Activated CD4-positive, alpha-beta T cell treated with anti-CD3 and anti-CD28 coated beads, Interleukin-2, amount 10 ng/mL, durations not matched to agents 7 days and 5 days (primary cell): ENCODE results near the gene FADS6. TPM values are rescaled to one million over a fixed set of nuclear protein-coding genes. Genes with fewer than 3 reads are reported as not detected.
A peak's percentile ranks its signal among the peaks of the same experiment; 100 is the strongest.
"Not testable (repeated sequence)": the region's sequence is repeated elsewhere in the genome, so short reads cannot be mapped to it uniquely, and the experiment has no call there.

ENCODE experiments used
- CTCF ChIA-PET: fragments of 350-600 bp; sonication (Branson Sonifier 250); formaldehyde crosslinking; loops from one replicate; lab custom pipeline; 2021; ENCODE audit warnings: antibody characterized with exemption; lab: Charles Lee
- POLR2A ChIA-PET: fragments of 350-600 bp; sonication (Branson Sonifier 250); formaldehyde crosslinking; loops from one replicate; lab custom pipeline; 2021; ENCODE audit warnings: antibody characterized with exemption; lab: Charles Lee
- DNase-seq: peaks from one replicate; pipeline ENCODE4 v3.0.0-alpha.2; 2020
- H3K27ac Mint-ChIP-seq: one replicate; pipeline ENCODE4 v1.8.0; 2021; ENCODE audit warnings: mild to moderate bottlenecking, moderate library complexity, mixed read lengths
- H3K27me3 Mint-ChIP-seq: one replicate; pipeline ENCODE4 v1.8.0; 2021; ENCODE audit warnings: mixed read lengths
- H3K36me3 Mint-ChIP-seq: one replicate; pipeline ENCODE4 v1.8.0; 2021; ENCODE audit warnings: low read depth, mixed read lengths
- H3K4me1 Mint-ChIP-seq: one replicate; pipeline ENCODE4 v1.8.0; 2021; ENCODE audit warnings: mixed read lengths
- H3K4me3 Mint-ChIP-seq: one replicate; pipeline ENCODE4 v1.8.0; 2021; ENCODE audit warnings: mild to moderate bottlenecking, moderate library complexity, mixed read lengths
- H3K9me3 Mint-ChIP-seq: one replicate; pipeline ENCODE4 v1.8.0; 2021; ENCODE audit warnings: mixed read lengths
- total RNA-seq, 2 experiments: library from RNA; stranded (reverse); gene quantifications; one replicate each; pipeline ENCODE4 v1.2.3, GENCODE V29; 2021

FADS6 gene
- total RNA-seq, 2 experiments from 2014 or later: not detected

- H3K9me3 Mint-ChIP-seq: no peaks in the 10 kb centered on the region
- no peak for DNase-seq
- POLR2A ChIA-PET: no interaction called here
- no peak overlapping the region for H3K27ac Mint-ChIP-seq
- no peaks in the 10 kb centered on the region for H3K36me3 Mint-ChIP-seq
- H3K27me3 Mint-ChIP-seq: peaks cover 21% of the 10 kb centered on the region
- H3K4me1 Mint-ChIP-seq: no peaks in the 10 kb centered on the region
- no peak overlapping the region for H3K4me3 Mint-ChIP-seq
- CTCF ChIA-PET: no interaction called here
These were observed 24.0 kb upstream of the FADS6 start for GRCh38 chr17:74917430-74917829.

- no peak for DNase-seq
- H3K27me3 Mint-ChIP-seq: peaks cover 17% of the 10 kb centered on the region
- no peaks in the 10 kb centered on the region for H3K4me1 Mint-ChIP-seq
- no peak overlapping the region for H3K27ac Mint-ChIP-seq
- H3K36me3 Mint-ChIP-seq: no peaks in the 10 kb centered on the region
- no peak overlapping the region for H3K4me3 Mint-ChIP-seq
- no peaks in the 10 kb centered on the region for H3K9me3 Mint-ChIP-seq
- CTCF ChIA-PET: interaction anchor here (1.5 kb wide), 1 partner anchor 41 kb away, joined by 3 read pairs; no protein-coding TSS in a partner anchor
- POLR2A ChIA-PET: no interaction called here
These were observed 23.4 kb upstream of the FADS6 start for GRCh38 chr17:74916851-74917199.

- POLR2A ChIA-PET: no interaction called here
- peaks cover 11% of the 10 kb centered on the region for H3K27me3 Mint-ChIP-seq
- CTCF ChIA-PET: interaction anchor here (1.5 kb wide), 1 partner anchor 42 kb away, joined by 3 read pairs; no protein-coding TSS in a partner anchor
- H3K4me3 Mint-ChIP-seq: no peak overlapping the region
- H3K9me3 Mint-ChIP-seq: no peaks in the 10 kb centered on the region
- H3K4me1 Mint-ChIP-seq: no peaks in the 10 kb centered on the region
- H3K36me3 Mint-ChIP-seq: no peaks in the 10 kb centered on the region
- DNase-seq: no peak
- no peak overlapping the region for H3K27ac Mint-ChIP-seq
These were observed 22.9 kb upstream of the FADS6 start for GRCh38 chr17:74916136-74916850.

GRCh38 chr17:74911423-74911822 is 18.0 kb upstream of the FADS6 start:
- H3K27me3 Mint-ChIP-seq, H3K4me3 Mint-ChIP-seq, DNase-seq, H3K4me1 Mint-ChIP-seq, H3K9me3 Mint-ChIP-seq, H3K27ac Mint-ChIP-seq, H3K36me3 Mint-ChIP-seq, POLR2A ChIA-PET: not testable (repeated sequence)
- CTCF ChIA-PET: interaction anchor here (1.6 kb wide), 1 partner anchor 15 kb away, joined by 4 read pairs; no protein-coding TSS in a partner anchor

- CTCF ChIA-PET: not testable (repeated sequence)
These were observed 15.7 kb upstream of the FADS6 start for GRCh38 chr17:74909097-74909496.

GRCh38 chr17:74907012-74907411 is 13.6 kb upstream of the FADS6 start:
- H3K4me3 Mint-ChIP-seq: no peak overlapping the region
- no peak for DNase-seq
- no peaks in the 10 kb centered on the region for H3K9me3 Mint-ChIP-seq
- ChIA-PET POLR2A (no interaction called here), CTCF (interaction anchor here (0.6 to 1.2 kb wide), 3 partner anchors 12 to 150 kb away, joined by 3 to 4 read pairs (median 3); no protein-coding TSS in a partner anchor)
- peaks cover 8% of the 10 kb centered on the region for H3K27me3 Mint-ChIP-seq
- no peak overlapping the region for H3K27ac Mint-ChIP-seq
- peaks cover 2% of the 10 kb centered on the region for H3K4me1 Mint-ChIP-seq
- H3K36me3 Mint-ChIP-seq: no peaks in the 10 kb centered on the region

More at GRCh38 chr17:74909097-74909496, 15.7 kb upstream of the FADS6 start:
- H3K27me3 Mint-ChIP-seq, DNase-seq, H3K36me3 Mint-ChIP-seq, POLR2A ChIA-PET, H3K4me1 Mint-ChIP-seq, H3K4me3 Mint-ChIP-seq, H3K9me3 Mint-ChIP-seq, H3K27ac Mint-ChIP-seq: not testable (repeated sequence)

GRCh38 chr17:74906214-74906793 is 12.9 kb upstream of the FADS6 start:
- H3K4me3 Mint-ChIP-seq, POLR2A ChIA-PET, H3K9me3 Mint-ChIP-seq: not testable (repeated sequence)

GRCh38 chr17:74904687-74905409 is 11.4 kb upstream of the FADS6 start:
- H3K27ac Mint-ChIP-seq: peak overlapping the region; percentile 41
- no peaks in the 10 kb centered on the region for H3K9me3 Mint-ChIP-seq
- H3K27me3 Mint-ChIP-seq: peaks cover 8% of the 10 kb centered on the region
- no peak overlapping the region for H3K4me3 Mint-ChIP-seq
- no peaks in the 10 kb centered on the region for H3K36me3 Mint-ChIP-seq
- H3K4me1 Mint-ChIP-seq: peaks cover 2% of the 10 kb centered on the region
- ChIA-PET POLR2A (no interaction called here), CTCF (no interaction called here)
- DNase-seq: no peak

More at GRCh38 chr17:74906214-74906793, 12.9 kb upstream of the FADS6 start:
- CTCF ChIA-PET: interaction anchor here (0.6 to 1.2 kb wide), 4 partner anchors 13 to 445 kb away, joined by 3 to 4 read pairs (median 3); no protein-coding TSS in a partner anchor
- H3K36me3 Mint-ChIP-seq, H3K4me1 Mint-ChIP-seq, H3K27ac Mint-ChIP-seq, DNase-seq, H3K27me3 Mint-ChIP-seq: not testable (repeated sequence)

- Mint-ChIP-seq H3K27ac (no peak overlapping the region), H3K27me3 (peaks cover 12% of the 10 kb centered on the region), H3K9me3 (no peaks in the 10 kb centered on the region), H3K36me3 (no peaks in the 10 kb centered on the region), H3K4me1 (peaks cover 2% of the 10 kb centered on the region), H3K4me3 (no peak overlapping the region)
- ChIA-PET POLR2A (no interaction called here), CTCF (no interaction called here)
- no peak for DNase-seq
These were observed 10.2 kb upstream of the FADS6 start for GRCh38 chr17:74903671-74904070.

GRCh38 chr17:74903034-74903433 is 9.6 kb upstream of the FADS6 start:
- POLR2A ChIA-PET: no interaction called here
- H3K27ac Mint-ChIP-seq: no peak overlapping the region
- no peak for DNase-seq
- peaks cover 12% of the 10 kb centered on the region for H3K27me3 Mint-ChIP-seq
- CTCF ChIA-PET: interaction anchor here (1.5 kb wide), 1 partner anchor 59 kb away, joined by 5 read pairs; no protein-coding TSS in a partner anchor
- H3K36me3 Mint-ChIP-seq: no peaks in the 10 kb centered on the region
- H3K4me1 Mint-ChIP-seq: peaks cover 2% of the 10 kb centered on the region
- H3K4me3 Mint-ChIP-seq: no peak overlapping the region
- H3K9me3 Mint-ChIP-seq: no peaks in the 10 kb centered on the region

GRCh38 chr17:74901353-74902135 is 8.1 kb upstream of the FADS6 start:
- DNase-seq: no peak
- Mint-ChIP-seq H3K9me3 (no peaks in the 10 kb centered on the region), H3K27me3 (peaks cover 19% of the 10 kb centered on the region), H3K4me1 (peaks cover 2% of the 10 kb centered on the region), H3K27ac (no peak overlapping the region), H3K36me3 (no peaks in the 10 kb centered on the region), H3K4me3 (no peak overlapping the region)
- CTCF ChIA-PET: interaction anchor here (0.7 to 1.5 kb wide), 2 partner anchors 57 to 60 kb away, joined by 3 to 5 read pairs; no protein-coding TSS in a partner anchor
- POLR2A ChIA-PET: no interaction called here

GRCh38 chr17:74900208-74900607 is 6.8 kb upstream of the FADS6 start:
- no peaks in the 10 kb centered on the region for H3K9me3 Mint-ChIP-seq
- no peak for DNase-seq
- H3K4me3 Mint-ChIP-seq: no peak overlapping the region
- H3K4me1 Mint-ChIP-seq: no peaks in the 10 kb centered on the region
- no peak overlapping the region for H3K27ac Mint-ChIP-seq
- CTCF ChIA-PET: no interaction called here
- H3K27me3 Mint-ChIP-seq: peaks cover 30% of the 10 kb centered on the region
- H3K36me3 Mint-ChIP-seq: no peaks in the 10 kb centered on the region
- POLR2A ChIA-PET: no interaction called here
